ENCODE data around the gene A3GALT2.

Gene A3GALT2

GRCh38 chr1:33332357-33332789, 11.5 kb upstream of the A3GALT2 start:
- in situ Hi-C loops (cut with MboI; ENCODE audit: low sequenced_read_pairs), result no loop called here

GRCh38 chr1:33331444-33332356, 10.8 kb upstream of the A3GALT2 start:
- in situ Hi-C loops (cut with MboI; ENCODE audit: low sequenced_read_pairs), result no loop called here

- in situ Hi-C loops (cut with MboI; ENCODE audit: low sequenced_read_pairs), result no loop called here
These were observed 10.0 kb upstream of the A3GALT2 start for GRCh38 chr1:33330906-33331305.

GRCh38 chr1:33330361-33330890, 9.5 kb upstream of the A3GALT2 start:
- in situ Hi-C loops (cut with MboI; ENCODE audit: low sequenced_read_pairs), result no loop called here

GRCh38 chr1:33329600-33330305, 8.9 kb upstream of the A3GALT2 start:
- in situ Hi-C loops (cut with MboI; ENCODE audit: low sequenced_read_pairs), result no loop called here

- in situ Hi-C loops (cut with MboI; ENCODE audit: low sequenced_read_pairs), result no loop called here
These were observed 7.9 kb upstream of the A3GALT2 start for GRCh38 chr1:33328817-33329216.

- in situ Hi-C loops (cut with MboI; ENCODE audit: low sequenced_read_pairs), result no loop called here
These were observed 6.9 kb upstream of the A3GALT2 start for GRCh38 chr1:33327587-33328325.

GRCh38 chr1:33326785-33327184, 5.9 kb upstream of the A3GALT2 start:
- in situ Hi-C loops (cut with MboI; ENCODE audit: low sequenced_read_pairs), result no loop called here

- in situ Hi-C loops (cut with MboI; ENCODE audit: low sequenced_read_pairs), result no loop called here
These were observed 4.0 kb upstream of the A3GALT2 start for GRCh38 chr1:33324677-33325575.

- in situ Hi-C loops (cut with MboI; ENCODE audit: low sequenced_read_pairs), result no loop called here
These were observed 3.0 kb upstream of the A3GALT2 start for GRCh38 chr1:33323663-33324477.

- in situ Hi-C loops (cut with MboI; ENCODE audit: low sequenced_read_pairs), result no loop called here
These were observed 2.1 kb upstream of the A3GALT2 start for GRCh38 chr1:33322870-33323585.

- in situ Hi-C loops (cut with MboI; ENCODE audit: low sequenced_read_pairs), result no loop called here
These were observed 1.2 kb upstream of the A3GALT2 start for GRCh38 chr1:33322109-33322508.

GRCh38 chr1:33321178-33321577, 280 bp upstream of the A3GALT2 start:
- in situ Hi-C loops (cut with MboI; ENCODE audit: low sequenced_read_pairs), result no loop called here

- in situ Hi-C loops (cut with MboI; ENCODE audit: low sequenced_read_pairs), result no loop called here
These were observed 814 bp downstream of the A3GALT2 start for GRCh38 chr1:33319949-33320618.

GRCh38 chr1:33319186-33319948, 1.5 kb downstream of the A3GALT2 start:
- in situ Hi-C loops (cut with MboI; ENCODE audit: low sequenced_read_pairs), result no loop called here

GRCh38 chr1:33317946-33318345, 3.0 kb downstream of the A3GALT2 start:
- in situ Hi-C loops (cut with MboI; ENCODE audit: low sequenced_read_pairs), result no loop called here

- in situ Hi-C loops (cut with MboI; ENCODE audit: low sequenced_read_pairs), result no loop called here
These were observed 3.5 kb downstream of the A3GALT2 start for GRCh38 chr1:33317354-33317753.
